SJSA1 (cell line): Measurements from ENCODE around the gene LAP3. TPM values are rescaled to one million over a fixed set of nuclear protein-coding genes. Genes with fewer than 3 reads are reported as not detected.
"Not testable (repeated sequence)": the region's sequence is repeated elsewhere in the genome, so short reads cannot be mapped to it uniquely, and the experiment has no call there.

Source experiments
- DNase-seq, 2 experiments: peaks; one replicate each; pipeline ENCODE4 v3.0.0-alpha.2; 2015 to 2020; ENCODE audit warnings: low spot score in 2 of 2, low read depth in 1 of 2
- H3K27ac ChIP-seq: fragments of 250-450 bp; sonication (Bioruptor Pico); 2 replicates; pipeline ENCODE4 v1.5.1; 2020; ENCODE audit warnings: mild to moderate bottlenecking, moderate library complexity
- H3K27me3 ChIP-seq: fragments of 250-450 bp; sonication (Bioruptor Pico); replicated peaks from 2 replicates; pipeline ENCODE4 v1.5.1; 2020; ENCODE audit warnings: mild to moderate bottlenecking, moderate library complexity
- H3K36me3 ChIP-seq: fragments of 250-450 bp; sonication (Bioruptor Pico); 2 replicates; pipeline ENCODE4 v1.5.1; 2020; ENCODE audit warnings: mild to moderate bottlenecking
- H3K4me1 ChIP-seq: fragments of 250-450 bp; sonication (Bioruptor Pico); replicated peaks from 2 replicates; pipeline ENCODE4 v1.6.1; 2021; ENCODE audit warnings: mild to moderate bottlenecking
- H3K4me3 ChIP-seq: fragments of 250-450 bp; sonication (Bioruptor Pico); 2 replicates; pipeline ENCODE4 v1.5.1; 2020; ENCODE audit warnings: mild to moderate bottlenecking
- H3K9me3 ChIP-seq: fragments of 250-450 bp; sonication (Bioruptor Pico); replicated peaks from 2 replicates; pipeline ENCODE4 v1.5.1; 2020; ENCODE audit warnings: mild to moderate bottlenecking
- total RNA-seq: library from RNA; depleted of rRNA; stranded (reverse); fragments of >200 nt; shearing (Covaris generic); gene quantifications from 2 replicates; pipeline ENCODE4 v1.2.3, GENCODE V29; 2014; rRNA removed

LAP3 gene
- 56.0 and 61.1 TPM in 2 replicates for total RNA-seq

- H3K4me3 ChIP-seq = peak within 1 kb of the TSS; percentile 62
- peak; percentile 90 to 93 for DNase-seq
- 0 out of 2 replicates have a peak, but pooled peaks cover 2% of the 10 kb centered on the region for H3K36me3 ChIP-seq
- H3K27me3 ChIP-seq = no peaks in the 10 kb centered on the region
- H3K27ac ChIP-seq = peak within 1 kb of the TSS; percentile 14; the same call in 1 of the 2 replicates
- 0 out of 2 replicates have a peak, but pooled peaks cover 3% of the 10 kb centered on the region for H3K4me1 ChIP-seq
- H3K9me3 ChIP-seq = no peaks in the 10 kb centered on the region
These were observed at the start of gene LAP3 for GRCh38 chr4:17576932-17577664. TSS of gene LAP3 (plus strand) at chr4:17577198. CDS start at chr4:17577466, 268 bp downstream.

GRCh38 chr4:17528551-17529165 is 48.3 kb upstream of the LAP3 start:
- no peaks in the 10 kb centered on the region for H3K9me3 ChIP-seq
- H3K27me3 ChIP-seq = no peaks in the 10 kb centered on the region
- no peaks in the 10 kb centered on the region for H3K4me1 ChIP-seq
- H3K36me3 ChIP-seq = no peaks in the 10 kb centered on the region
- no peak for DNase-seq
- no peak overlapping the region for H3K4me3 ChIP-seq
- H3K27ac ChIP-seq = no peak overlapping the region

- Histone ChIP-seq H3K27me3 (no peaks in the 10 kb centered on the region), H3K27ac (no peak overlapping the region), H3K9me3 (no peaks in the 10 kb centered on the region), H3K4me1 (no peaks in the 10 kb centered on the region), H3K36me3 (no peaks in the 10 kb centered on the region), H3K4me3 (no peak overlapping the region)
- no peak for DNase-seq
These were observed 45.3 kb upstream of the LAP3 start for GRCh38 chr4:17531538-17532285.

- H3K9me3 ChIP-seq = no peaks in the 10 kb centered on the region
- no peaks in the 10 kb centered on the region for H3K36me3 ChIP-seq
- no peaks in the 10 kb centered on the region for H3K27me3 ChIP-seq
- no peaks in the 10 kb centered on the region for H3K4me1 ChIP-seq
- H3K27ac ChIP-seq = no peak overlapping the region
- no peak for DNase-seq
- H3K4me3 ChIP-seq = no peak overlapping the region
These were observed 42.3 kb upstream of the LAP3 start for GRCh38 chr4:17534705-17535104.

GRCh38 chr4:17535242-17535641 is 41.8 kb upstream of the LAP3 start:
- Histone ChIP-seq H3K9me3 (no peaks in the 10 kb centered on the region), H3K27me3 (no peaks in the 10 kb centered on the region), H3K4me3 (no peak overlapping the region), H3K4me1 (no peaks in the 10 kb centered on the region), H3K36me3 (no peaks in the 10 kb centered on the region), H3K27ac (no peak overlapping the region)
- no peak for DNase-seq

GRCh38 chr4:17535906-17536305 is 41.1 kb upstream of the LAP3 start:
- Histone ChIP-seq H3K27me3 (no peaks in the 10 kb centered on the region), H3K36me3 (no peaks in the 10 kb centered on the region), H3K9me3 (no peaks in the 10 kb centered on the region), H3K27ac (no peak overlapping the region), H3K4me3 (no peak overlapping the region), H3K4me1 (no peaks in the 10 kb centered on the region)
- DNase-seq = no peak

- not testable (repeated sequence) for H3K27me3 ChIP-seq, H3K36me3 ChIP-seq, H3K27ac ChIP-seq, H3K4me3 ChIP-seq, DNase-seq, H3K9me3 ChIP-seq, H3K4me1 ChIP-seq
These were observed 39.9 kb upstream of the LAP3 start for GRCh38 chr4:17537060-17537459.

- H3K4me1 ChIP-seq = no peaks in the 10 kb centered on the region
- DNase-seq = peak; percentile 47 to 49
- H3K36me3 ChIP-seq = no peaks in the 10 kb centered on the region
- no peaks in the 10 kb centered on the region for H3K27me3 ChIP-seq
- H3K9me3 ChIP-seq = no peaks in the 10 kb centered on the region
- H3K27ac ChIP-seq = no peak overlapping the region
- no peak overlapping the region for H3K4me3 ChIP-seq
These were observed 32.8 kb upstream of the LAP3 start for GRCh38 chr4:17544205-17544604.

- no peak overlapping the region for H3K4me3 ChIP-seq
- no peaks in the 10 kb centered on the region for H3K9me3 ChIP-seq
- H3K27me3 ChIP-seq = no peaks in the 10 kb centered on the region
- H3K4me1 ChIP-seq = no peaks in the 10 kb centered on the region
- H3K36me3 ChIP-seq = no peaks in the 10 kb centered on the region
- H3K27ac ChIP-seq = no peak overlapping the region
- DNase-seq = peak in 1 of 2 experiments; percentile 2
These were observed 32.2 kb upstream of the LAP3 start for GRCh38 chr4:17544831-17545234.

- Histone ChIP-seq H3K27ac (no peak overlapping the region), H3K4me1 (no peaks in the 10 kb centered on the region), H3K9me3 (no peaks in the 10 kb centered on the region), H3K36me3 (no peaks in the 10 kb centered on the region), H3K27me3 (no peaks in the 10 kb centered on the region), H3K4me3 (no peak overlapping the region)
- no peak for DNase-seq
These were observed 31.4 kb upstream of the LAP3 start for GRCh38 chr4:17545374-17546140.

- no peaks in the 10 kb centered on the region for H3K27me3 ChIP-seq
These were observed 30.8 kb upstream of the LAP3 start for GRCh38 chr4:17546222-17546621.

GRCh38 chr4:17546678-17547077 is 30.3 kb upstream of the LAP3 start:
- no peaks in the 10 kb centered on the region for H3K9me3 ChIP-seq
- no peak for DNase-seq
- no peak overlapping the region for H3K4me3 ChIP-seq
- H3K27ac ChIP-seq = no peak overlapping the region
- no peaks in the 10 kb centered on the region for H3K27me3 ChIP-seq
- H3K36me3 ChIP-seq = no peaks in the 10 kb centered on the region
- no peaks in the 10 kb centered on the region for H3K4me1 ChIP-seq

More at GRCh38 chr4:17546222-17546621, 30.8 kb upstream of the LAP3 start:
- Histone ChIP-seq H3K9me3 (no peaks in the 10 kb centered on the region), H3K27ac (no peak overlapping the region), H3K4me1 (no peaks in the 10 kb centered on the region), H3K4me3 (no peak overlapping the region), H3K36me3 (no peaks in the 10 kb centered on the region)
- DNase-seq = no peak

GRCh38 chr4:17550549-17550948 is 26.4 kb upstream of the LAP3 start:
- Histone ChIP-seq H3K4me3 (no peak overlapping the region), H3K4me1 (no peaks in the 10 kb centered on the region), H3K27me3 (no peaks in the 10 kb centered on the region), H3K27ac (no peak overlapping the region), H3K9me3 (no peaks in the 10 kb centered on the region), H3K36me3 (no peaks in the 10 kb centered on the region)
- DNase-seq = no peak
